GM23338 (cell line): ENCODE measurements around the gene RIC1. TPM values are rescaled to one million over a fixed set of nuclear protein-coding genes. Genes with fewer than 3 reads are reported as not detected.

ENCODE experiments used
- ATAC-seq: fragments of 200-7000 bp; cut with Tn5 transposase; 3 replicates; pipeline ENCODE4 v1.9.1; 2020
- DNase-seq: peaks from one replicate; pipeline ENCODE4 v3.0.0-alpha.2; 2015; ENCODE audit warnings: low spot score
- H2AFZ ChIP-seq: fragments of 200-600 bp; sonication (generic); 2 replicates; pipeline ENCODE4 v1.8.0; 2016; ENCODE audit warnings: antibody characterized with exemption, mild to moderate bottlenecking, moderate library complexity
- H3F3A ChIP-seq: fragments of 200-600 bp; sonication (generic); replicated peaks from 2 replicates; pipeline ENCODE4 v1.8.0; 2017; ENCODE audit warnings: antibody characterized with exemption, mixed run types, low read depth
- H3K27ac ChIP-seq: fragments of 200-600 bp; sonication (generic); 2 replicates; pipeline ENCODE4 v1.6.1; 2016; ENCODE audit warnings: low read depth
- H3K27me3 ChIP-seq: fragments of 200-600 bp; sonication (generic); 2 replicates; pipeline ENCODE4 v1.8.0; 2016; ENCODE audit warnings: mild to moderate bottlenecking, mixed run types, moderate library complexity; ENCODE audit not compliant: insufficient read depth
- H3K36me3 ChIP-seq: fragments of 200-600 bp; sonication (generic); 2 replicates; pipeline ENCODE4 v1.8.0; 2016; ENCODE audit warnings: mild to moderate bottlenecking; ENCODE audit not compliant: insufficient read depth
- H3K4me1 ChIP-seq: fragments of 200-600 bp; sonication (generic); 2 replicates; pipeline ENCODE4 v1.8.0; 2016; ENCODE audit warnings: mild to moderate bottlenecking, moderate library complexity; ENCODE audit not compliant: insufficient read depth
- H3K4me2 ChIP-seq: fragments of 200-600 bp; sonication (generic); 2 replicates; pipeline ENCODE4 v1.7.1; 2017; ENCODE audit warnings: mixed run types
- H3K4me3 ChIP-seq: fragments of 200-600 bp; sonication (generic); 2 replicates; pipeline ENCODE4 v1.6.1; 2016; ENCODE audit warnings: mixed run types
- H3K79me2 ChIP-seq: fragments of 200-600 bp; sonication (generic); replicated peaks from 2 replicates; pipeline ENCODE4 v1.8.0; 2017; ENCODE audit warnings: mild to moderate bottlenecking; ENCODE audit not compliant: insufficient read depth
- H3K9me2 ChIP-seq: fragments of 200-600 bp; sonication (generic); 2 replicates; pipeline ENCODE4 v1.8.0; 2017; ENCODE audit not compliant: insufficient read depth
- H4K20me1 ChIP-seq: fragments of 200-600 bp; sonication (generic); replicated peaks from 2 replicates; pipeline ENCODE4 v1.8.0; 2017; ENCODE audit warnings: mild to moderate bottlenecking; ENCODE audit not compliant: insufficient read depth
- H3K27ac Mint-ChIP-seq: 2 replicates; pipeline ENCODE4 v1.8.0; 2020; ENCODE audit warnings: inconsistent platforms, mild to moderate bottlenecking, moderate library complexity, mixed read lengths
- H3K27me3 Mint-ChIP-seq: 3 replicates; pipeline ENCODE4 v1.8.0; 2022; ENCODE audit warnings: low read depth, mild to moderate bottlenecking, moderate library complexity, mixed read lengths, inconsistent platforms; ENCODE audit not compliant: insufficient read depth, poor library complexity
- H3K36me3 Mint-ChIP-seq: 3 replicates; pipeline ENCODE4 v1.8.0; 2021; ENCODE audit warnings: low read depth, mild to moderate bottlenecking, inconsistent platforms, moderate library complexity, mixed read lengths
- H3K4me1 Mint-ChIP-seq: 3 replicates; pipeline ENCODE4 v1.8.0; 2020; ENCODE audit warnings: mild to moderate bottlenecking, inconsistent platforms, mixed read lengths
- H3K4me3 Mint-ChIP-seq: 3 replicates; pipeline ENCODE4 v1.8.0; 2021; ENCODE audit warnings: moderate library complexity, mild to moderate bottlenecking, inconsistent platforms, mixed read lengths
- H3K9me3 Mint-ChIP-seq: 3 replicates; pipeline ENCODE4 v1.8.0; 2020; ENCODE audit warnings: moderate library complexity, mild to moderate bottlenecking, inconsistent platforms, mixed read lengths
- STAT1 ChIP-seq: IDR thresholded peaks from one replicate; pipeline ENCODE4 v1.6.1; 2016; ENCODE audit warnings: antibody characterized with exemption; ENCODE audit not compliant: unreplicated experiment
- ZNF114 ChIP-seq: fragments of 250-450 bp; sonication (Bioruptor Pico); IDR thresholded peaks from 2 replicates; pipeline ENCODE4 v1.5.0; 2020; ENCODE audit warnings: mild to moderate bottlenecking, moderate library complexity
- ZNF462 ChIP-seq: fragments of 250-450 bp; sonication (Bioruptor Pico); IDR thresholded peaks from 2 replicates; pipeline ENCODE4 v1.5.0; 2020; ENCODE audit warnings: mild to moderate bottlenecking, moderate library complexity
- polyA plus RNA-seq: library from polyadenylated mRNA; unstranded; fragments of >200 nt; fragmentation: Nextera tagmentation; extraction: Ambion mirVana; gene quantifications from 2 replicates; pipeline ENCODE4 v1.2.1, GENCODE V29; 2016
- total RNA-seq: library from RNA; depleted of rRNA; stranded (reverse); fragments of >200 nt; shearing (Covaris generic); gene quantifications from 2 replicates; pipeline ENCODE4 v1.2.3, GENCODE V29; 2014
- TF ChIP-seq, protein P1 (sequence below): IDR thresholded peaks from 2 replicates; pipeline ENCODE4 v1.6.1; 2016; ENCODE audit warnings: antibody characterized with exemption

The RIC1 gene
- total and polyA plus RNA-seq, 2 experiments from 2014 or later = 7.8 to 34.9 TPM

GRCh38 chr9:5718296-5719032 is 89.6 kb downstream of the RIC1 start (continued):
- TF ChIP-seq ZNF462 (CRISPR knock-in tag) (no peak), STAT1 (no peak), ZNF114 (CRISPR knock-in tag) (no peak)
- TF ChIP-seq, protein P1, sequence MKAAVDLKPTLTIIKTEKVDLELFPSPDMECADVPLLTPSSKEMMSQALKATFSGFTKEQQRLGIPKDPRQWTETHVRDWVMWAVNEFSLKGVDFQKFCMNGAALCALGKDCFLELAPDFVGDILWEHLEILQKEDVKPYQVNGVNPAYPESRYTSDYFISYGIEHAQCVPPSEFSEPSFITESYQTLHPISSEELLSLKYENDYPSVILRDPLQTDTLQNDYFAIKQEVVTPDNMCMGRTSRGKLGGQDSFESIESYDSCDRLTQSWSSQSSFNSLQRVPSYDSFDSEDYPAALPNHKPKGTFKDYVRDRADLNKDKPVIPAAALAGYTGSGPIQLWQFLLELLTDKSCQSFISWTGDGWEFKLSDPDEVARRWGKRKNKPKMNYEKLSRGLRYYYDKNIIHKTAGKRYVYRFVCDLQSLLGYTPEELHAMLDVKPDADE = no peak

- Histone ChIP-seq H3F3A (no peaks in the 10 kb centered on the region), H3K9me2 (no peaks in the 10 kb centered on the region), H3K4me2 (no peak overlapping the region), H3K4me1 (no peaks in the 10 kb centered on the region), H2AFZ (no peak overlapping the region), H3K27ac (no peak overlapping the region), H3K4me3 (no peak overlapping the region), H4K20me1 (no peaks in the 10 kb centered on the region; the same call in 1 of the 2 replicates), H3K27me3 (no peaks in the 10 kb centered on the region), H3K79me2 (no peaks in the 10 kb centered on the region; the same call in none of the 2 replicates), H3K36me3 (peaks cover 6% of the 10 kb centered on the region; the same call in 1 of the 2 replicates)
- ATAC-seq = no peak
- Mint-ChIP-seq H3K27me3 (peaks cover 1% of the 10 kb centered on the region), H3K4me1 (no peaks in the 10 kb centered on the region), H3K4me3 (no peak overlapping the region), H3K27ac (no peak overlapping the region), H3K36me3 (peaks cover 62% of the 10 kb centered on the region), H3K9me3 (peaks cover 26% of the 10 kb centered on the region)
- DNase-seq = no peak
- TF ChIP-seq ZNF462 (CRISPR knock-in tag) = no peak
Measured at GRCh38 chr9:5719100-5719926, 90.4 kb downstream of the RIC1 start.
